ENCODE data around the gene NEU3. TPM values are rescaled to one million over a fixed set of nuclear protein-coding genes. Genes with fewer than 3 reads are reported as not detected.
"Not testable (repeated sequence)": the region's sequence is repeated elsewhere in the genome, so short reads cannot be mapped to it uniquely, and the experiment has no call there.

Gene NEU3
- total RNA-seq, 1 experiment from 2014 or later: 16.4 TPM

GRCh38 chr11:74989260-74989638, 516 bp downstream of the NEU3 start (continued):
- TF ChIP-seq SP1 (CRISPR knock-in tag; conservative IDR thresholded peaks at IDR 0.05): no peak
- TF ChIP-seq JUN (CRISPR knock-in tag; IDR thresholded peaks at IDR 0.05): no peak
- TF ChIP-seq, protein P1, sequence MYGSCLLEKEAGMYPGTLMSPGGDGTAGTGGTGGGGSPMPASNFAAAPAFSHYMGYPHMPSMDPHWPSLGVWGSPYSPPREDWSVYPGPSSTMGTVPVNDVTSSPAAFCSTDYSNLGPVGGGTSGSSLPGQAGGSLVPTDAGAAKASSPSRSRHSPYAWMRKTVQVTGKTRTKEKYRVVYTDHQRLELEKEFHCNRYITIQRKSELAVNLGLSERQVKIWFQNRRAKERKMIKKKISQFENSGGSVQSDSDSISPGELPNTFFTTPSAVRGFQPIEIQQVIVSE (CRISPR knock-in tag; IDR thresholded peaks at IDR 0.05; ENCODE audit: borderline replicate concordance): no peak
- no peak for TF ChIP-seq ZNF138 (CRISPR knock-in tag; conservative IDR thresholded peaks at IDR 0.05)
- TF ChIP-seq AFF4 (CRISPR knock-in tag; IDR thresholded peaks at IDR 0.05; ENCODE audit: borderline replicate concordance): no peak
- no peak for TF ChIP-seq EMX1 (CRISPR knock-in tag; IDR thresholded peaks at IDR 0.05)
- no peak for TF ChIP-seq TCF7 (CRISPR knock-in tag; IDR thresholded peaks at IDR 0.05; ENCODE audit: low read depth)

DNA sequence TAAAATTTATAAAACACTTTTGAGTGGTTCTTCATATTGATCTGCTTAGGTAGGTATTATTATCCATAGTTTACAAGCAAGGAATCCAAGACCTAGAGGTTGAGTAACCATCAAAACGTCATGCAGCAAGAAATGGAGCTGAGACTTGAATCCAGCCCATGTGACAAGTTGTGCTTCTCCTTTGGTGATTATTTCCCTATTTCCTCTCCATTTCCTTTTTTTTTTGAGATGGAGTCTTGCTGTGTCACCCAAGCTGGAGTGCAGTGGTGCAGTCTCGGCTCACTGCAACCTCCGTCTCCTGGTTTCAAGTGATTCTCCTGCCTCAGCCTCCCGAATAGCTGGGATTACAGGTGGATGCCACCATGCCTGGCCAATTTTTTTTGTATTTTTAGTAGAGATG, 1.4 kb downstream of the NEU3 start:
- ATAC-seq; H3K27ac Mint-ChIP-seq; DNase-seq (ENCODE audit: low spot score); POLR2A ChIA-PET; H3K36me3 Mint-ChIP-seq; H3K9me3 Mint-ChIP-seq; H3K27me3 Mint-ChIP-seq (ENCODE audit: low read depth): not testable (repeated sequence)
- H3K4me3 Mint-ChIP-seq: peak overlapping the region; percentile 96
- CTCF ChIA-PET: interaction anchor here (1.0 to 2.1 kb wide), 3 partner anchors 33 to 258 kb away, joined by 3 to 9 read pairs (median 3); no protein-coding TSS in a partner anchor
- H3K4me1 Mint-ChIP-seq: peaks cover 13% of the 10 kb centered on the region

DNA sequence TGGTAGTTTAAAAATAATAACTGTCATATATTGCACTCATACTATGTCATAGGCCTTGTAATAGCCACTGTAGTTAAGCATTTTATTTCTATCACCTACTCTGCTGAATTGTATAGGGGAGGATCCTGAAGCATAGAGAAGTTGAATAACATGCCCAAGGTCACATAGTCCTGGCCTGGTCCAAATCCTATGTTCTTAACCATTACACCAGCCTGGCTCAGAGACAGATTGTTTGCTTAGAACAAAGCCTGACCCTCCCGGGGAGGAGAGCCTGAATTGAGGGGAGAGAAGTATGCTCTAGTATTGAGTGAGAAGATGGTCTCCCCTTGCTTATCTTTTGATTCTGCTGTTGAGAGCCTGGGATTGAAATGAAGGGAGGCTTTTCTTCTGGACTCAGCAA, 2.2 kb downstream of the NEU3 start:
- Mint-ChIP-seq H3K4me3 (peak overlapping the region; percentile 96; the same call in 1 of the 2 replicates), H3K27ac (no peak overlapping the region), H3K36me3 (peaks cover 10% of the 10 kb centered on the region; the same call in 1 of the 2 replicates), H3K4me1 (peaks cover 13% of the 10 kb centered on the region), H3K9me3 (no peaks in the 10 kb centered on the region), H3K27me3 (ENCODE audit: low read depth) (peaks cover 2% of the 10 kb centered on the region; the same call in 1 of the 2 replicates)
- ATAC-seq (no peak), DNase-seq (ENCODE audit: low spot score) (no peak)
- ChIA-PET CTCF (no interaction called here), POLR2A (no interaction called here)
- TF ChIP-seq, protein P2, sequence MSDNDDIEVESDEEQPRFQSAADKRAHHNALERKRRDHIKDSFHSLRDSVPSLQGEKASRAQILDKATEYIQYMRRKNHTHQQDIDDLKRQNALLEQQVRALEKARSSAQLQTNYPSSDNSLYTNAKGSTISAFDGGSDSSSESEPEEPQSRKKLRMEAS (CRISPR knock-in tag; IDR thresholded peaks at IDR 0.05): no peak
- TF ChIP-seq NR3C1 (CRISPR knock-in tag; conservative IDR thresholded peaks at IDR 0.05; ENCODE audit: low read depth) (no peak), ZNF416 (CRISPR knock-in tag; IDR thresholded peaks at IDR 0.05) (no peak), JUN (CRISPR knock-in tag; IDR thresholded peaks at IDR 0.05) (no peak), OVOL2 (CRISPR knock-in tag; IDR thresholded peaks at IDR 0.05; ENCODE audit: borderline replicate concordance) (no peak), MLX (CRISPR knock-in tag; IDR thresholded peaks at IDR 0.05) (no peak), ATF2 (CRISPR knock-in tag; IDR thresholded peaks at IDR 0.05; ENCODE audit: borderline replicate concordance, low read depth) (no peak), ZBTB43 (CRISPR knock-in tag; IDR thresholded peaks at IDR 0.05) (no peak), USF1 (CRISPR knock-in tag; IDR thresholded peaks at IDR 0.05) (no peak), TP53 (CRISPR knock-in tag; IDR thresholded peaks at IDR 0.05) (no peak), MXD4 (CRISPR knock-in tag; IDR thresholded peaks at IDR 0.05; ENCODE audit: borderline replicate concordance) (no peak), ZNF423 (CRISPR knock-in tag; IDR thresholded peaks at IDR 0.05) (no peak), EMX1 (CRISPR knock-in tag; IDR thresholded peaks at IDR 0.05) (no peak)
- TF ChIP-seq, protein P3, sequence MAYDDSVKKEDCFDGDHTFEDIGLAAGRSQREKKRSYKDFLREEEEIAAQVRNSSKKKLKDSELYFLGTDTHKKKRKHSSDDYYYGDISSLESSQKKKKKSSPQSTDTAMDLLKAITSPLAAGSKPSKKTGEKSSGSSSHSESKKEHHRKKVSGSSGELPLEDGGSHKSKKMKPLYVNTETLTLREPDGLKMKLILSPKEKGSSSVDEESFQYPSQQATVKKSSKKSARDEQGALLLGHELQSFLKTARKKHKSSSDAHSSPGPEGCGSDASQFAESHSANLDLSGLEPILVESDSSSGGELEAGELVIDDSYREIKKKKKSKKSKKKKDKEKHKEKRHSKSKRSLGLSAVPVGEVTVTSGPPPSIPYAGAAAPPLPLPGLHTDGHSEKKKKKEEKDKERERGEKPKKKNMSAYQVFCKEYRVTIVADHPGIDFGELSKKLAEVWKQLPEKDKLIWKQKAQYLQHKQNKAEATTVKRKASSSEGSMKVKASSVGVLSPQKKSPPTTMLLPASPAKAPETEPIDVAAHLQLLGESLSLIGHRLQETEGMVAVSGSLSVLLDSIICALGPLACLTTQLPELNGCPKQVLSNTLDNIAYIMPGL (CRISPR knock-in tag; IDR thresholded peaks at IDR 0.05): no peak
- TF ChIP-seq, protein P4, sequence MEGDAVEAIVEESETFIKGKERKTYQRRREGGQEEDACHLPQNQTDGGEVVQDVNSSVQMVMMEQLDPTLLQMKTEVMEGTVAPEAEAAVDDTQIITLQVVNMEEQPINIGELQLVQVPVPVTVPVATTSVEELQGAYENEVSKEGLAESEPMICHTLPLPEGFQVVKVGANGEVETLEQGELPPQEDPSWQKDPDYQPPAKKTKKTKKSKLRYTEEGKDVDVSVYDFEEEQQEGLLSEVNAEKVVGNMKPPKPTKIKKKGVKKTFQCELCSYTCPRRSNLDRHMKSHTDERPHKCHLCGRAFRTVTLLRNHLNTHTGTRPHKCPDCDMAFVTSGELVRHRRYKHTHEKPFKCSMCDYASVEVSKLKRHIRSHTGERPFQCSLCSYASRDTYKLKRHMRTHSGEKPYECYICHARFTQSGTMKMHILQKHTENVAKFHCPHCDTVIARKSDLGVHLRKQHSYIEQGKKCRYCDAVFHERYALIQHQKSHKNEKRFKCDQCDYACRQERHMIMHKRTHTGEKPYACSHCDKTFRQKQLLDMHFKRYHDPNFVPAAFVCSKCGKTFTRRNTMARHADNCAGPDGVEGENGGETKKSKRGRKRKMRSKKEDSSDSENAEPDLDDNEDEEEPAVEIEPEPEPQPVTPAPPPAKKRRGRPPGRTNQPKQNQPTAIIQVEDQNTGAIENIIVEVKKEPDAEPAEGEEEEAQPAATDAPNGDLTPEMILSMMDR (IDR thresholded peaks at IDR 0.05): no peak

Measured in WTC11 (cell line).